DMS 273 treated with DMSO at 0.1 percent for 48 hours (cell line): ENCODE data around the gene MICU1.
"Not testable (repeated sequence)": the region's sequence is repeated elsewhere in the genome, so short reads cannot be mapped to it uniquely, and the experiment has no call there.

Source experiments
- DNase-seq: peaks from one replicate; lab custom pipeline; 2025; lab: John Stamatoyannopoulos, UW

The MICU1 gene

GRCh38 chr10:72385724-72386123 is 240.2 kb downstream of the MICU1 start:
- DNase-seq = no peak

- not testable (repeated sequence) for DNase-seq
These were observed 240.9 kb downstream of the MICU1 start for GRCh38 chr10:72384982-72385381.

GRCh38 chr10:72379776-72380175 is 246.1 kb downstream of the MICU1 start:
- no peak for DNase-seq

GRCh38 chr10:72379062-72379461 is 246.8 kb downstream of the MICU1 start:
- no peak for DNase-seq

- no peak for DNase-seq
These were observed 250.3 kb downstream of the MICU1 start for GRCh38 chr10:72375585-72375984.

- no peak for DNase-seq
These were observed 250.7 kb downstream of the MICU1 start for GRCh38 chr10:72375173-72375572.

GRCh38 chr10:72370201-72370722 is 255.6 kb downstream of the MICU1 start:
- no peak for DNase-seq

- DNase-seq = no peak
These were observed 258.4 kb downstream of the MICU1 start for GRCh38 chr10:72367301-72367960.

GRCh38 chr10:72365106-72365895 is 260.6 kb downstream of the MICU1 start:
- no peak for DNase-seq

GRCh38 chr10:72364239-72364777 is 261.6 kb downstream of the MICU1 start:
- peak; percentile 68 for DNase-seq

GRCh38 chr10:72356987-72357386 is 268.9 kb downstream of the MICU1 start:
- no peak for DNase-seq

- no peak for DNase-seq
These were observed 269.8 kb downstream of the MICU1 start for GRCh38 chr10:72356115-72356514.

- DNase-seq = no peak
These were observed 270.7 kb downstream of the MICU1 start for GRCh38 chr10:72355214-72355555.

- peak; percentile 84 for DNase-seq
These were observed 271.3 kb downstream of the MICU1 start, which contains the start of gene DNAJB12 for GRCh38 chr10:72354356-72355213. Gene DNAJB12 (minus strand): TSS chr10:72354919. CDS start chr10:72354897, 22 bp downstream.

GRCh38 chr10:72353965-72354355 is 271.9 kb downstream of the MICU1 start:
- no peak for DNase-seq

GRCh38 chr10:72353028-72353964 is 272.6 kb downstream of the MICU1 start:
- DNase-seq = no peak

GRCh38 chr10:72351479-72351878 is 274.4 kb downstream of the MICU1 start:
- no peak for DNase-seq

GRCh38 chr10:72349438-72349837 is 276.4 kb downstream of the MICU1 start:
- no peak for DNase-seq

- no peak for DNase-seq
These were observed 277.6 kb downstream of the MICU1 start for GRCh38 chr10:72348282-72348681.

GRCh38 chr10:72346117-72346516 is 279.8 kb downstream of the MICU1 start:
- DNase-seq = not testable (repeated sequence)

- DNase-seq = no peak
These were observed 280.9 kb downstream of the MICU1 start for GRCh38 chr10:72344932-72345331.
